Fibroblast of lung (primary cell): Measurements from ENCODE around the gene FGFR3. TPM values are rescaled to one million over a fixed set of nuclear protein-coding genes. Genes with fewer than 3 reads are reported as not detected.

Experiments
- DNase-seq, 2 donors: peaks; one replicate each; pipeline versions ENCODE4 v3.0.0 to v3.0.0-alpha.2; 2010; ENCODE audit warnings: low read depth in 2 of 2
- H2AFZ ChIP-seq: 2 replicates; pipeline ENCODE4 v1.5.1; 2012; ENCODE audit warnings: low read length, control low read depth, inconsistent platforms
- H3K27ac ChIP-seq: 2 replicates; pipeline ENCODE4 v1.5.1; 2011; ENCODE audit warnings: low read length, control low read depth; ENCODE audit not compliant: insufficient read depth
- H3K27me3 ChIP-seq: 2 replicates; pipeline ENCODE4 v1.5.1; 2011; ENCODE audit warnings: mild to moderate bottlenecking, low read length; ENCODE audit not compliant: control insufficient read depth, insufficient read depth
- H3K36me3 ChIP-seq: 2 replicates; pipeline ENCODE4 v1.5.1; 2011; ENCODE audit warnings: low read length; ENCODE audit not compliant: control insufficient read depth, insufficient read depth
- H3K4me1 ChIP-seq: 2 replicates; pipeline ENCODE4 v1.5.1; 2011; ENCODE audit warnings: low read length; ENCODE audit not compliant: control insufficient read depth, insufficient read depth; ENCODE audit errors: extremely low read depth
- H3K4me2 ChIP-seq: 2 replicates; pipeline ENCODE4 v1.5.1; 2011; ENCODE audit warnings: low read length, control low read depth; ENCODE audit not compliant: insufficient read depth; ENCODE audit errors: extremely low read depth
- H3K4me3 ChIP-seq, 4 experiments: fragments of 200-600 bp in 1 of 4; sonication (generic) in 1 of 4; replicated peaks in 1 of 4; 2 replicates each; pipeline ENCODE4 v1.5.1; 2011 to 2016; ENCODE audit warnings: low read length in 4 of 4, low read depth in 3 of 4, mild to moderate bottlenecking in 3 of 4, control low read depth in 2 of 4, inconsistent platforms in 1 of 4, mixed read lengths in 1 of 4; ENCODE audit not compliant: insufficient read depth in 1 of 4; ENCODE audit errors: control extremely low read depth in 1 of 4
- H3K79me2 ChIP-seq: 2 replicates; pipeline ENCODE4 v1.5.1; 2012; ENCODE audit warnings: mild to moderate bottlenecking, low read length, inconsistent platforms; ENCODE audit not compliant: control insufficient read depth, insufficient read depth
- H3K9ac ChIP-seq: 2 replicates; pipeline ENCODE4 v1.5.1; 2011; ENCODE audit warnings: mild to moderate bottlenecking, low read length, control low read depth; ENCODE audit not compliant: insufficient read depth
- H3K9me3 ChIP-seq: 2 replicates; pipeline ENCODE4 v1.5.1; 2012; ENCODE audit warnings: low read depth, low read length; ENCODE audit not compliant: control insufficient read depth, insufficient read depth
- H4K20me1 ChIP-seq: 2 replicates; pipeline ENCODE4 v1.5.1; 2011; ENCODE audit warnings: low read length; ENCODE audit not compliant: control insufficient read depth, insufficient read depth; ENCODE audit errors: extremely low read depth
- CTCF ChIP-seq, 2 donors: IDR thresholded peaks in 1 of 2; conservative IDR thresholded peaks in 1 of 2; 1 replicate in 1 of 2; 2 replicates in 1 of 2; pipeline ENCODE4 v1.5.1; 2011 to 2012; ENCODE audit warnings: low read length in 2 of 2, control low read depth in 1 of 2, inconsistent platforms in 1 of 2, low read depth in 1 of 2, mild to moderate bottlenecking in 1 of 2
- EZH2 ChIP-seq: IDR thresholded peaks from 2 replicates; pipeline ENCODE4 v1.5.1; 2012; ENCODE audit warnings: low read length, control low read depth, mild to moderate bottlenecking; ENCODE audit errors: missing control alignments
- polyA plus RNA-seq, 2 donors: library from polyadenylated mRNA; depleted of rRNA in 1 of 2; stranded (reverse) in 1 of 2; unstranded in 1 of 2; fragments of >200 nt; gene quantifications; 2 replicates each; pipeline ENCODE4 v1.2.1, GENCODE V29; 2011 to 2012; ENCODE audit warnings: missing spikeins in 1 of 2
- total RNA-seq: library from RNA; depleted of rRNA; stranded (reverse); fragments of >200 nt; gene quantifications from 2 replicates; pipeline ENCODE4 v1.2.1, GENCODE V29; 2014

Gene FGFR3
- total and polyA plus RNA-seq, 2 donors (not counting 1 experiment from before 2014, with no cell fraction given) = 0.11 to 0.33 TPM

GRCh38 chr4:1748465-1748995 lies 44.6 kb upstream of the FGFR3 start:
- Histone ChIP-seq H3K27me3 (no peaks in the 10 kb centered on the region), H4K20me1 (peaks cover 2% of the 10 kb centered on the region), H3K4me1 (no peaks in the 10 kb centered on the region), H3K9me3 (no peaks in the 10 kb centered on the region), H3K27ac (no peak overlapping the region), H3K79me2 (no peaks in the 10 kb centered on the region), H2AFZ (no peak overlapping the region), H3K36me3 (peaks cover 7% of the 10 kb centered on the region), H3K4me2 (no peak overlapping the region), H3K4me3 (no peak overlapping the region), H3K9ac (no peak overlapping the region)
- TF ChIP-seq EZH2 = no peak
- TF ChIP-seq CTCF (conservative IDR thresholded peaks at IDR 0.05 in 1 of 2, IDR thresholded peaks at IDR 0.05 in 1 of 2; ENCODE audit: low read depth in 1 of 2, low read length in 2 of 2) = peak; percentile 57 to 68
- DNase-seq = peak; percentile 37 to 55

- Histone ChIP-seq H3K27me3 (no peaks in the 10 kb centered on the region), H3K4me3 (no peak overlapping the region), H3K36me3 (peaks cover 7% of the 10 kb centered on the region), H3K79me2 (no peaks in the 10 kb centered on the region), H3K9ac (no peak overlapping the region), H2AFZ (no peak overlapping the region), H3K4me2 (no peak overlapping the region), H4K20me1 (peaks cover 2% of the 10 kb centered on the region), H3K27ac (no peak overlapping the region), H3K4me1 (no peaks in the 10 kb centered on the region), H3K9me3 (no peaks in the 10 kb centered on the region)
- TF ChIP-seq EZH2 (no peak), CTCF (conservative IDR thresholded peaks at IDR 0.05 in 1 of 2, IDR thresholded peaks at IDR 0.05 in 1 of 2; ENCODE audit: low read depth in 1 of 2, low read length in 2 of 2) (no peak)
- no peak for DNase-seq
Measured at GRCh38 chr4:1749370-1749769, 43.7 kb upstream of the FGFR3 start.

- no peaks in the 10 kb centered on the region for H3K79me2 ChIP-seq
- no peaks in the 10 kb centered on the region for H3K4me1 ChIP-seq
- H2AFZ ChIP-seq = no peak overlapping the region
- no peak for TF ChIP-seq EZH2
- no peak for TF ChIP-seq CTCF (conservative IDR thresholded peaks at IDR 0.05 in 1 of 2, IDR thresholded peaks at IDR 0.05 in 1 of 2; ENCODE audit: low read depth in 1 of 2, low read length in 2 of 2)
- H3K9me3 ChIP-seq = no peaks in the 10 kb centered on the region
- DNase-seq = no peak
- no peaks in the 10 kb centered on the region for H3K27me3 ChIP-seq
- no peak overlapping the region for H3K27ac ChIP-seq
- H3K4me3 ChIP-seq = no peak overlapping the region
- H3K9ac ChIP-seq = no peak overlapping the region
- peaks cover 3% of the 10 kb centered on the region for H3K36me3 ChIP-seq
- H3K4me2 ChIP-seq = no peak overlapping the region
- H4K20me1 ChIP-seq = peaks cover 2% of the 10 kb centered on the region
Measured at GRCh38 chr4:1749826-1750225, 43.3 kb upstream of the FGFR3 start.
